SJSA1 (cell line): Measurements from ENCODE around the gene ALDH8A1. TPM values are rescaled to one million over a fixed set of nuclear protein-coding genes. Genes with fewer than 3 reads are reported as not detected.
"Not testable (repeated sequence)": the region's sequence is repeated elsewhere in the genome, so short reads cannot be mapped to it uniquely, and the experiment has no call there.

ENCODE experiments used
- DNase-seq, 2 experiments: peaks; one replicate each; pipeline ENCODE4 v3.0.0-alpha.2; 2015 to 2020; ENCODE audit warnings: low spot score in 2 of 2, low read depth in 1 of 2
- H3K27ac ChIP-seq: fragments of 250-450 bp; sonication (Bioruptor Pico); 2 replicates; pipeline ENCODE4 v1.5.1; 2020; ENCODE audit warnings: mild to moderate bottlenecking, moderate library complexity
- H3K27me3 ChIP-seq: fragments of 250-450 bp; sonication (Bioruptor Pico); replicated peaks from 2 replicates; pipeline ENCODE4 v1.5.1; 2020; ENCODE audit warnings: mild to moderate bottlenecking, moderate library complexity
- H3K36me3 ChIP-seq: fragments of 250-450 bp; sonication (Bioruptor Pico); 2 replicates; pipeline ENCODE4 v1.5.1; 2020; ENCODE audit warnings: mild to moderate bottlenecking
- H3K4me1 ChIP-seq: fragments of 250-450 bp; sonication (Bioruptor Pico); replicated peaks from 2 replicates; pipeline ENCODE4 v1.6.1; 2021; ENCODE audit warnings: mild to moderate bottlenecking
- H3K4me3 ChIP-seq: fragments of 250-450 bp; sonication (Bioruptor Pico); 2 replicates; pipeline ENCODE4 v1.5.1; 2020; ENCODE audit warnings: mild to moderate bottlenecking
- H3K9me3 ChIP-seq: fragments of 250-450 bp; sonication (Bioruptor Pico); replicated peaks from 2 replicates; pipeline ENCODE4 v1.5.1; 2020; ENCODE audit warnings: mild to moderate bottlenecking
- total RNA-seq: library from RNA; depleted of rRNA; stranded (reverse); fragments of >200 nt; shearing (Covaris generic); gene quantifications from 2 replicates; pipeline ENCODE4 v1.2.3, GENCODE V29; 2014

ALDH8A1 gene
- total RNA-seq, 1 experiment from 2014 or later, result not detected

- no peaks in the 10 kb centered on the region for H3K36me3 ChIP-seq
- no peaks in the 10 kb centered on the region for H3K9me3 ChIP-seq
- H3K4me3 ChIP-seq, result no peak overlapping the region
- no peaks in the 10 kb centered on the region for H3K27me3 ChIP-seq
- no peaks in the 10 kb centered on the region for H3K4me1 ChIP-seq
- no peak for DNase-seq
- H3K27ac ChIP-seq, result no peak overlapping the region
These were observed 31.4 kb downstream of the ALDH8A1 start for GRCh38 chr6:134918418-134918961.

- H3K27ac ChIP-seq, result no peak overlapping the region
- no peaks in the 10 kb centered on the region for H3K27me3 ChIP-seq
- DNase-seq, result peak in 1 of 2 experiments; percentile 18
- no peak overlapping the region for H3K4me3 ChIP-seq
- peaks cover 23% of the 10 kb centered on the region for H3K4me1 ChIP-seq
- H3K36me3 ChIP-seq, result no peaks in the 10 kb centered on the region
- no peaks in the 10 kb centered on the region for H3K9me3 ChIP-seq
These were observed 38.4 kb downstream of the ALDH8A1 start for GRCh38 chr6:134911547-134911946.

- Histone ChIP-seq H3K4me3 (no peak overlapping the region), H3K27me3 (no peaks in the 10 kb centered on the region), H3K4me1 (peaks cover 23% of the 10 kb centered on the region), H3K27ac (no peak overlapping the region), H3K9me3 (no peaks in the 10 kb centered on the region), H3K36me3 (no peaks in the 10 kb centered on the region)
- no peak for DNase-seq
These were observed 39.3 kb downstream of the ALDH8A1 start for GRCh38 chr6:134910593-134910935.

- Histone ChIP-seq H3K4me3 (no peak overlapping the region), H3K27me3 (no peaks in the 10 kb centered on the region), H3K9me3 (no peaks in the 10 kb centered on the region), H3K27ac (peak overlapping the region; percentile 79), H3K36me3 (no peaks in the 10 kb centered on the region), H3K4me1 (peaks cover 23% of the 10 kb centered on the region)
- DNase-seq, result no peak
These were observed 40.0 kb downstream of the ALDH8A1 start for GRCh38 chr6:134909701-134910592.

- no peaks in the 10 kb centered on the region for H3K27me3 ChIP-seq
- H3K27ac ChIP-seq, result peak overlapping the region; percentile 79
- H3K9me3 ChIP-seq, result no peaks in the 10 kb centered on the region
- DNase-seq, result peak; percentile 79 to 89
- no peaks in the 10 kb centered on the region for H3K36me3 ChIP-seq
- H3K4me1 ChIP-seq, result peaks cover 23% of the 10 kb centered on the region
- H3K4me3 ChIP-seq, result peak overlapping the region; percentile 17
These were observed 40.9 kb downstream of the ALDH8A1 start for GRCh38 chr6:134908906-134909516.

GRCh38 chr6:134904731-134905130, 45.2 kb downstream of the ALDH8A1 start:
- not testable (repeated sequence) for H3K4me3 ChIP-seq
- H3K4me1 ChIP-seq, result peaks cover 17% of the 10 kb centered on the region

GRCh38 chr6:134903448-134903847, 46.5 kb downstream of the ALDH8A1 start:
- Histone ChIP-seq H3K27ac (no peak overlapping the region), H3K9me3 (no peaks in the 10 kb centered on the region), H3K27me3 (no peaks in the 10 kb centered on the region), H3K4me3 (no peak overlapping the region), H3K4me1 (peaks cover 4% of the 10 kb centered on the region), H3K36me3 (no peaks in the 10 kb centered on the region)
- DNase-seq, result no peak

More at GRCh38 chr6:134904731-134905130, 45.2 kb downstream of the ALDH8A1 start:
- not testable (repeated sequence) for H3K27me3 ChIP-seq, H3K36me3 ChIP-seq, DNase-seq, H3K9me3 ChIP-seq, H3K27ac ChIP-seq

GRCh38 chr6:134902936-134903335, 47.0 kb downstream of the ALDH8A1 start:
- H3K4me1 ChIP-seq, result no peaks in the 10 kb centered on the region
- DNase-seq, result no peak
- no peak overlapping the region for H3K27ac ChIP-seq
- no peak overlapping the region for H3K4me3 ChIP-seq
- H3K9me3 ChIP-seq, result no peaks in the 10 kb centered on the region
- no peaks in the 10 kb centered on the region for H3K27me3 ChIP-seq
- H3K36me3 ChIP-seq, result no peaks in the 10 kb centered on the region

- Histone ChIP-seq H3K9me3 (no peaks in the 10 kb centered on the region), H3K4me1 (no peaks in the 10 kb centered on the region)
- no peak for DNase-seq
These were observed 47.6 kb downstream of the ALDH8A1 start for GRCh38 chr6:134902074-134902861.

GRCh38 chr6:134898575-134898974, 51.3 kb downstream of the ALDH8A1 start:
- no peak for DNase-seq
- Histone ChIP-seq H3K4me3 (no peak overlapping the region), H3K9me3 (no peaks in the 10 kb centered on the region), H3K27ac (no peak overlapping the region), H3K36me3 (no peaks in the 10 kb centered on the region), H3K4me1 (no peaks in the 10 kb centered on the region), H3K27me3 (no peaks in the 10 kb centered on the region)

More at GRCh38 chr6:134902074-134902861, 47.6 kb downstream of the ALDH8A1 start:
- no peaks in the 10 kb centered on the region for H3K36me3 ChIP-seq
- no peak overlapping the region for H3K27ac ChIP-seq
- H3K27me3 ChIP-seq, result no peaks in the 10 kb centered on the region
- H3K4me3 ChIP-seq, result no peak overlapping the region

GRCh38 chr6:134898166-134898565, 51.7 kb downstream of the ALDH8A1 start:
- H3K9me3 ChIP-seq, DNase-seq, H3K27me3 ChIP-seq, H3K4me1 ChIP-seq, H3K27ac ChIP-seq, H3K36me3 ChIP-seq, H3K4me3 ChIP-seq: not testable (repeated sequence)

- Histone ChIP-seq H3K4me3 (no peak overlapping the region), H3K36me3 (no peaks in the 10 kb centered on the region), H3K9me3 (no peaks in the 10 kb centered on the region), H3K4me1 (no peaks in the 10 kb centered on the region; the same call in 1 of the 2 replicates), H3K27me3 (no peaks in the 10 kb centered on the region), H3K27ac (no peak overlapping the region)
- no peak for DNase-seq
These were observed 53.0 kb downstream of the ALDH8A1 start for GRCh38 chr6:134896910-134897309.

GRCh38 chr6:134894800-134895199, 55.1 kb downstream of the ALDH8A1 start:
- no peaks in the 10 kb centered on the region for H3K9me3 ChIP-seq
- no peak overlapping the region for H3K27ac ChIP-seq
- no peak for DNase-seq
- 0 out of 2 replicates have a peak, but pooled peaks cover under 1% of the 10 kb centered on the region for H3K27me3 ChIP-seq
- H3K4me1 ChIP-seq, result no peaks in the 10 kb centered on the region; the same call in 1 of the 2 replicates
- no peaks in the 10 kb centered on the region for H3K36me3 ChIP-seq
- no peak overlapping the region for H3K4me3 ChIP-seq
